Naive thymus-derived CD8-positive, alpha-beta T cell (primary cell): Measurements from ENCODE around the gene S100A7A. TPM values are rescaled to one million over a fixed set of nuclear protein-coding genes. Genes with fewer than 3 reads are reported as not detected.

Experiments
- ATAC-seq, 2 donors: fragments of 150-1000 bp; cut with Tn5 transposase in 1 of 2; sonication (Bioruptor Pico), chemical (Tn5 transposase) in 1 of 2; 1 replicate in 1 of 2; 2 replicates in 1 of 2; pipeline ENCODE4 v1.10.0; 2021; ENCODE audit warnings: mild to moderate bottlenecking in 2 of 2, moderate library complexity in 2 of 2
- POLR2A ChIA-PET: fragments of 350-600 bp; sonication (Branson Sonifier 250); formaldehyde crosslinking; loops from one replicate; lab custom pipeline; 2021; ENCODE audit warnings: antibody characterized with exemption; lab: Charles Lee
- DNase-seq, 10 donors: peaks; one replicate each; pipeline versions ENCODE4 v3.0.0 to v3.0.0-alpha.2; 2020 to 2022
- H3K27ac Mint-ChIP-seq, 10 donors: one replicate each; pipeline ENCODE4 v1.8.0; 2020 to 2022; ENCODE audit warnings: mild to moderate bottlenecking in 10 of 10, mixed read lengths in 10 of 10, moderate library complexity in 4 of 10, inconsistent platforms in 1 of 10
- H3K27me3 Mint-ChIP-seq, 5 donors: one replicate each; pipeline ENCODE4 v1.8.0; 2021 to 2022; ENCODE audit warnings: mixed read lengths in 5 of 5
- H3K36me3 Mint-ChIP-seq, 3 donors: one replicate each; pipeline ENCODE4 v1.8.0; 2020 to 2022; ENCODE audit warnings: mixed read lengths in 3 of 3, mild to moderate bottlenecking in 2 of 3, inconsistent platforms in 1 of 3
- H3K4me1 Mint-ChIP-seq, 4 donors: one replicate each; pipeline ENCODE4 v1.8.0; 2021 to 2022; ENCODE audit warnings: mixed read lengths in 4 of 4
- H3K4me3 Mint-ChIP-seq, 10 donors: one replicate each; pipeline ENCODE4 v1.8.0; 2020 to 2022; ENCODE audit warnings: mild to moderate bottlenecking in 10 of 10, mixed read lengths in 10 of 10, moderate library complexity in 6 of 10, inconsistent platforms in 1 of 10
- H3K9me3 Mint-ChIP-seq, 9 donors: one replicate each; pipeline ENCODE4 v1.8.0; 2020 to 2022; ENCODE audit warnings: mixed read lengths in 9 of 9, mild to moderate bottlenecking in 3 of 9, inconsistent platforms in 1 of 9, moderate library complexity in 1 of 9
- polyA plus RNA-seq, 3 donors: library from polyadenylated mRNA; unstranded; fragments of 300-500 nt; fragmentation: Illumina TruSeq; gene quantifications; one replicate each; pipeline ENCODE4 v1.2.3, GENCODE V29; 2021
- total RNA-seq, 8 experiments: library from RNA in 2 of 8; stranded (reverse) in 2 of 8; gene quantifications; one replicate each; pipeline ENCODE4 v1.2.3 and lab custom pipeline; 2021 to 2026

S100A7A gene
- total RNA-seq (not detected), polyA plus RNA-seq (not detected), total RNA-seq (lab: John Stamatoyannopoulos, UW) (0 reads per million in 6 experiments)

DNA sequence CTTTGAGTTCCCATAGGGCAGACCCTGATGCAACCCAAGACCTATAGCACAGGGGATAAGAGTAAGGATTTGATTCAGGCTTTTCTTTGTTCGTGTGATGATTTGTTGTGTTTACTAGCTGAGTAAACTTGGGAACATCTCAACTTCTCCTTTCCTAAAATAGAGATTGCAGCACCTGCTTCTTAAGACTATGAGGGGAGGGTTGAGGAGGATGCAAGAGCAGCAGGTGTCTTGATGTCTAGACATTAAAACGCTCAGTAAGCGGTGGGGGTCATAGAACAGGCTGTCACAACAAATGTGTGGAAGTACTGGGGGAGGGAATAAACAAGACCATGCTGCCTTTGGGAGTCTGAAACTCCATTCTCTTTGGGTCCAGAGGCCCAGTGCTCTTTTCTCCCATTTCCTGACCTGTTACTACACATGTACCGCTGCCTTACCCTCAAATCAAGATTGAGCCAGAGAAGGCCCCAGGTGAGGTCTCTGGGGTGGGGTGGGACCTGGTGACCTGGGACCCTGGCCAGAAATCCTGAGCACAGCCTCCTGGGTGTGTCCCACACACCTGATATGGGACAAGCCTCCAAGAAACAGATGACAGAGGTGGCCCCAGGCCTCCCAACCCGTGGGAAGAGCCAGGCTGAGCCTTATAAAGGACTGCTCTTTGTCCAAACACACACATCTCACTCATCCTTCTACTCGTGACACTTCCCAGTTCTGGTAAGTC is at the start of gene S100A7A:
S100A7A (plus strand) TSS at position 671 of the 721 bp plus-strand sequence. CDS start 1,563 bp downstream, outside the sequence.
- ATAC-seq: no peak
- Mint-ChIP-seq H3K27ac (no peak within 1 kb of the TSS), H3K4me1 (no peaks in the 10 kb centered on the region), H3K4me3 (no peak within 1 kb of the TSS), H3K9me3 (peaks cover 0 to 20% (median 6%) of the 10 kb centered on the region in 9 donors), H3K27me3 (peaks cover 17 to 42% (median 36%) of the 10 kb centered on the region in 5 donors), H3K36me3 (peaks cover 0 to 3% (median 0%) of the 10 kb centered on the region in 3 donors)
- no peak for DNase-seq
- POLR2A ChIA-PET: no interaction called here

DNA sequence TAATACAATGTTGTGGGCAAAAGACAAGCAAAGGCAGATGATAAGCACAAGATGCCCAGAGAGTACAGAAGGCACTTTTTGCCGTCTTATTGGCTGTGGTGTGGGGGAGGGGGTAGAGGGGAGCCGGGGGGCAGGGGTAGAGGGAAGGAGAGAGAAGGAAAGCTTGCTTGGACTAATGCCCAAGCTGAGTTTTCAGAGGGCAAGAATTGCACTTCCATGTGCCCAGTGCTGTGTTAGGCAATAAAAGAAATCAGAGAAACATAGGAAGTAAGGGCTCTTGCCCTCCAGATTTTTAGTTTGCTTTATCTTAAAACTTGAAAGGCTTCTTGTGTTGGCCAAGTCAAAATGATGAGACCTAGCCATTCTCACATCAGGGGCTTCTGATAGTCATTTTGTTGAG is 49.2 kb upstream of the S100A7A start:
- ATAC-seq: no peak
- peaks cover 0 to 2% (median 0%) of the 10 kb centered on the region in 9 donors for H3K9me3 Mint-ChIP-seq
- peaks cover 7 to 19% (median 10%) of the 10 kb centered on the region in 5 donors for H3K27me3 Mint-ChIP-seq
- no peaks in the 10 kb centered on the region for H3K36me3 Mint-ChIP-seq
- H3K4me3 Mint-ChIP-seq: no peak overlapping the region
- no peaks in the 10 kb centered on the region for H3K4me1 Mint-ChIP-seq
- no peak overlapping the region for H3K27ac Mint-ChIP-seq
- POLR2A ChIA-PET: no interaction called here
- no peak for DNase-seq

DNA sequence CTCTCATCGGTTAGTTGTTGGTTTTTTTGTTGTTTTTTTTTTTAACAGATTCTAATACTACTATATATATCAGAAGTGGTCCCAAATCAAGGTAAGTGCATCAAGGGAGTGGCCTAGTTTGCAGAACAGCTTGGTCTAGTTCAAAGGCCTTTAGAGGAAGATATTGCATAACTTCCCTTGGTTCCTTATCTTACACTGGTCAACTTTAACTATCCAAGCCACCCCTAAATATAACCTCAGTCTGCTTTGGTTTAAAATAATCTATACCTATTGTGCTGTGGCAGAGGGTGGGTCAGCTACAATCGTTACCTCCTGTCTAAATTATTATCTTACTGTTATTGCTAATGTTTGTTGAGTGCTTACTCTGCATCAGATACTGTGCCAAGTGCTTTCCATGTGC is 47.8 kb upstream of the S100A7A start:
- H3K27ac Mint-ChIP-seq: no peak overlapping the region
- no peaks in the 10 kb centered on the region for H3K4me1 Mint-ChIP-seq
- POLR2A ChIA-PET: no interaction called here
- peaks cover 6 to 19% (median 9%) of the 10 kb centered on the region in 5 donors for H3K27me3 Mint-ChIP-seq
- no peaks in the 10 kb centered on the region for H3K36me3 Mint-ChIP-seq
- DNase-seq (no peak), ATAC-seq (no peak)
- no peak overlapping the region for H3K4me3 Mint-ChIP-seq
- peaks cover 0 to 2% (median 0%) of the 10 kb centered on the region in 9 donors for H3K9me3 Mint-ChIP-seq

DNA sequence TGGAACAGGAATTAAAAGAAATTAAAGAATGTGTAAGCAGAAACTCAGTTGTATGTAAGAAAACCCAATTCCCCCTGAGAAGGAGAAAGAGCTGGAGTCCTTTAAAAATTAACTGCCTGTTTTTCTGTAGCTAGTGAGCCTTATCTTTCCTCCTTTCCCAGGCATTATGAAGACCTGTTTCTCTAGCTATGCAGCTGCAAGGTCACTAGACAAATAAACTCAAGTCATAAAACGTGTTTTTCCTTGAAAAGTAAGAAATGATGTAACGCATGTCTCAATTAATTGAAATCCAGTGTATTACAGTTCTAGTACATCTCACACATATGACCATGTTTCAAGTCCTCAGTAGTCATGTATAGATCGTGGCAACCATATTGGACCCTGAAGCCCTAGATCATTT is 46.2 kb upstream of the S100A7A start:
- H3K36me3 Mint-ChIP-seq: no peaks in the 10 kb centered on the region
- peaks cover 0 to 2% (median 0%) of the 10 kb centered on the region in 9 donors for H3K9me3 Mint-ChIP-seq
- peaks cover 2 to 14% (median 9%) of the 10 kb centered on the region in 5 donors for H3K27me3 Mint-ChIP-seq
- no peak for ATAC-seq
- no peaks in the 10 kb centered on the region for H3K4me1 Mint-ChIP-seq
- no peak for DNase-seq
- no peak overlapping the region for H3K4me3 Mint-ChIP-seq
- POLR2A ChIA-PET: no interaction called here
- no peak overlapping the region for H3K27ac Mint-ChIP-seq

DNA sequence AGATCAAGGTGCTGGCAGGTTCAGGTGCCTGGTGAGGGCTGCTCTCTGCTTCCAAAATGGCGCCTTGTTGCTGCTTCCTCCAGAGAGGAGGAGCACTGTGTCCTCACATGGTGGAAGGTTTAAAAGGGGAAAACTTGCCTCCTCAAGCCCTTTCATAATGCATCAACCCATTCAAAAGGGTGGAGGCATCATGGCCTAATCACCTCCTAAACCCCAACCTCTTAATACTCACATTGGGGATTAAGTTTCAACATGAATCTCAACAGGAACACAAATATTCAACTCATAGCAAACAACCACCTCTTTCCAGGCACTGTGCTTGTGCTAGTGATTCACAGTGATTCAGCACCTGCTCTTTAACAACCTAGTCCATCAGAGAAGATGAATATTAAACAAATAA is 45.1 kb upstream of the S100A7A start:
- no peaks in the 10 kb centered on the region for H3K36me3 Mint-ChIP-seq
- H3K4me1 Mint-ChIP-seq: peaks cover 0 to 2% (median 0%) of the 10 kb centered on the region in 4 donors
- ATAC-seq (no peak), DNase-seq (no peak)
- no peak overlapping the region for H3K27ac Mint-ChIP-seq
- H3K27me3 Mint-ChIP-seq: peaks cover 2 to 17% (median 10%) of the 10 kb centered on the region in 5 donors
- no peak overlapping the region for H3K4me3 Mint-ChIP-seq
- POLR2A ChIA-PET: no interaction called here
- H3K9me3 Mint-ChIP-seq: peaks cover 0 to 2% (median 0%) of the 10 kb centered on the region in 9 donors

DNA sequence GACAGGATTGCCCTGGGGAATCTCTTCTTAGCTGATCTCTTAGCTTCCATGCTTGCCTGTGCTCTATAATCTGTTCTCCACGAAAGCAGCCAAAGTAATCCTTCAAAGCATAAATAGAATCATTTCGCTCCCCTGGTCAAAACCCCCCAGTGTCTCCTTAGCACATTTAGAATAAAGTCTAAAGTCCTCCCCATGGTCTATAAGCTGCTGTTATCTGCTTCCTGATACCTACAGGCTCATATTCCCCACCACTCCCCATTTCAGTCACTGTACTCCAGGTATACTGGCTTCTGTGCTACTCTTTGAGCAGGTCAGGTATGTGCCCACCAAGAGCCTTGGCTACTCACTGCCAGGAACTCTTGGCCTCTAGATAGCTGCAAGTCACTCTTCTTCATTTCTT is 43.7 kb upstream of the S100A7A start:
- no peak overlapping the region for H3K4me3 Mint-ChIP-seq
- H3K36me3 Mint-ChIP-seq: no peaks in the 10 kb centered on the region

DNA sequence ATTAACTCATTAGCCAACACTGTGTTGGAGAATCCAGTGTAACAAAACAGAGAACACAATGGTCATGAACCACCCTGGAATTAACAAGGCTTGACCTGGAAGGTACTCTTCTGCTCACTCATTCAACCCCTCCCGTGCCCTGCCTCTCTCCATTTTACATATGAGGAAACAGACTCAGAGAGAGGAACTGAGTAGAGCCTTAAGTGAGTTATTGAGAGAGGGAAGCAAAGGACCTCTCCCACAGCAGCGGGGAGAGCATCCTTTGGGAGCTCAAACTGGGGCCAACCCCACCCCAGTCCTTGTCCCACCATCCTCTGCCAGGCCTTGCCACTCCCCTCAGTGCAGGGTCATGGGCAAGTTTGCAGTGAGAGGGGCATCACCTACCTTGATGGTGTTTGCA is 42.2 kb upstream of the S100A7A start:
- Mint-ChIP-seq H3K4me1 (peaks cover 0 to 2% (median 0%) of the 10 kb centered on the region in 4 donors), H3K9me3 (peaks cover 0 to 5% (median 0%) of the 10 kb centered on the region in 9 donors), H3K27me3 (peaks cover 9 to 34% (median 25%) of the 10 kb centered on the region in 5 donors), H3K27ac (no peak overlapping the region), H3K4me3 (no peak overlapping the region), H3K36me3 (no peaks in the 10 kb centered on the region)
- DNase-seq: no peak
- no peak for ATAC-seq
- POLR2A ChIA-PET: no interaction called here

More for the DNA sequence above, 43.7 kb upstream of the S100A7A start:
- DNase-seq (no peak), ATAC-seq (no peak)
- Mint-ChIP-seq H3K9me3 (peaks cover 0 to 5% (median 0%) of the 10 kb centered on the region in 9 donors), H3K27ac (no peak overlapping the region), H3K4me1 (peaks cover 0 to 2% (median 0%) of the 10 kb centered on the region in 4 donors), H3K27me3 (peaks cover 5 to 25% (median 23%) of the 10 kb centered on the region in 5 donors)
- POLR2A ChIA-PET: no interaction called here

DNA sequence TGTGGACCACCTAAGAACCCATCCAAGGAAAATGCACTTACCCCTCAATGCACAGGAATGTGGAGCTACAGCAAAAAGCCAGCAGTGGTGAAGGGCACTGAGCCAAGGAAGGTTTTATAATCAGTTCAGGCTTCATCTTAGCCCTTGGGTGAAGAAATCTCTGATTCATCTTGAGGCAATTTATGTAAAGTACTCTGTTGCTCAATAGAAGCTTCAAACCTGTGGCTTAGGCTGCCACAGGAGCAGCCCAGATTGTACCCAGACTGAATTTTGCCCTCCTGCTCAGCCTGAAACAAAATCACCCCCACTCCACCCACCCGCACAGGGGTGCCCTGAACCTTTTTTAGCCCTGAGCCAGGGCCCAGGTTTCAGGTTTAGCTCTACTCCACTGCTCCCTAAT is 40.8 kb upstream of the S100A7A start, which contains the start of gene S100A12:
S100A12 (minus strand) TSS at position 111 of the 400 bp plus-strand sequence. CDS start 1,029 bp downstream, outside the sequence.
- H3K36me3 Mint-ChIP-seq: peaks cover 0 to 5% (median 2%) of the 10 kb centered on the region in 3 donors
- ATAC-seq (no peak), DNase-seq (no peak)
- H3K4me1 Mint-ChIP-seq: peaks cover 0 to 2% (median 0%) of the 10 kb centered on the region in 4 donors
- H3K4me3 Mint-ChIP-seq: no peak within 1 kb of the TSS
- no peak within 1 kb of the TSS for H3K27ac Mint-ChIP-seq
- POLR2A ChIA-PET: no interaction called here
- peaks cover 10 to 37% (median 25%) of the 10 kb centered on the region in 5 donors for H3K27me3 Mint-ChIP-seq
- peaks cover 0 to 5% (median 0%) of the 10 kb centered on the region in 9 donors for H3K9me3 Mint-ChIP-seq

DNA sequence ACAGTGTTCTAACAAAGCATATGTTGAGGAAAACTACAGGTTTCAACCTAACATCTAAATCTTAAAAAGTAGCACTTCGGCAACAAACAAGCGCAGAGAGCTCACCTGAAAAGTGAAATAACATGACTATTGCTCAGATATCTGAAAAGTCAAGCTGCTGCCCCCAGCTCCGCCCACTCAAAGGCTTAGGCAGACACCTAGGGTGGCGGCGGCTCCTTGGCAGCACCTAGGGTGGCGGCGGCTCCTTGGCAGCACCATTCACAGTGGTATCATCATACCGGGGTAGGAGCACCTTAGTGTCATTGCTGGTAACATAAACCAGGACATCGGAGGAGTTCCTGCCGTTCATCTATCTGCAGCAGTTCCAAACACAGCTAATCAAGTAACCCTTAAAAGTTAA is 36.7 kb upstream of the S100A7A start:
- no peak overlapping the region for H3K4me3 Mint-ChIP-seq
- peaks cover 0 to 2% (median 0%) of the 10 kb centered on the region in 4 donors for H3K4me1 Mint-ChIP-seq
- no peak overlapping the region for H3K27ac Mint-ChIP-seq
- POLR2A ChIA-PET: no interaction called here
- peaks cover 12 to 43% (median 25%) of the 10 kb centered on the region in 5 donors for H3K27me3 Mint-ChIP-seq
- H3K9me3 Mint-ChIP-seq: peaks cover 0 to 29% (median 16%) of the 10 kb centered on the region in 9 donors
- DNase-seq: no peak
- no peak for ATAC-seq
- H3K36me3 Mint-ChIP-seq: peaks cover 2 to 19% (median 6%) of the 10 kb centered on the region in 3 donors

DNA sequence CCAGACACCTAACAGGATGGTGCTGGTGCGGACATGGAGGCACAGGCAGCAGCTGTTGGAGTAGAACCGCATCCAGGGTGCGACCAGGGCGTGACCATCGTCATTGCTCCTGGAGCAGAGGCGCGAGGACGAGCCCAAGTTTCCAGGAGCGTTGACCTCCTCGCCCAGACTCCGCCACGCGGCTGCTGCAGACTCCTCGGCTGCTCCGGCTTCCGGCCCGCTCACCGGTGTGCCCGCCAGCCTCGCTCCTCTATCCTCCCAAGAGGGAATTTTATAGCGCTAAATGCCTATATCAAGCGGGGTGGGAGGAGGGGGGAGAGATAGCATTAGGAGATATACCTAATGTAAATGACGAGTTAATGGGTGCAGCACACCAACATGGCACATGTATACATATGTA is 35.6 kb upstream of the S100A7A start:
- H3K4me1 Mint-ChIP-seq: peaks cover 0 to 1% (median 0%) of the 10 kb centered on the region in 4 donors
- ATAC-seq: no peak
- peaks cover 12 to 43% (median 25%) of the 10 kb centered on the region in 5 donors for H3K27me3 Mint-ChIP-seq
- H3K4me3 Mint-ChIP-seq: no peak overlapping the region
- peaks cover 0 to 29% (median 16%) of the 10 kb centered on the region in 9 donors for H3K9me3 Mint-ChIP-seq
- peaks cover 2 to 19% (median 6%) of the 10 kb centered on the region in 3 donors for H3K36me3 Mint-ChIP-seq
- H3K27ac Mint-ChIP-seq: no peak overlapping the region
- POLR2A ChIA-PET: no interaction called here
- no peak for DNase-seq

DNA sequence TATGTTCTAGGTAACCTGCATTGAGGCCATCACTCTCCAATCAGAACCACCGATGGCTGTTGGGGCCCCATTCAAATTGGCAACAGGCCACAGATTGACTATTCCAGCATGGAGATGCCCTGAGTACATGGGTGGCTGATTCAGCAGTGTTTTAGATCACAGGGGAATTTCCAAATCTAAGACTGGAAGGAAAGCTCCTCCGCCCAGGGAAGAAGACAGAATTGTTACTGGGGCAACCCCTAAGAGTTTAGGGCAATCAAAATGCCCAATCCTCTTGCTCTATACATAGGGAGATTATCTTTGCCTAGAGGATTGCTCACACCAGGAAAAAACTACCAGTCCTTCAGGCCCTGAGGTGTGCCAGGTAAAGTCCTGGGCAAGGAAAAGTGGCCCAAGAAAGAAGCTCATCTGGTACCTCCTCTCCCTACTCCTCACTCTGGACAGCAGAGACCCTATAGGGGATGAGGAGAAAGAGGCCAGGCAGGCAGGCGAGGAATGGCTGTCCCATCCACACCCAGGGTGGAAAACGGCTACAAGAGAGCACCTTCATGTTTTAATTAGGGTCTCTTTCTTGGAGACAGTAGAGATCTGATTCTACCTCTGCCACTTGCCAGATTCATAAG is 31.3 kb upstream of the S100A7A start:
- ATAC-seq (no peak), DNase-seq (no peak)
- Mint-ChIP-seq H3K36me3 (peaks cover 0 to 14% (median 6%) of the 10 kb centered on the region in 3 donors), H3K27me3 (peaks cover 2 to 25% (median 14%) of the 10 kb centered on the region in 5 donors), H3K9me3 (peaks cover 0 to 24% (median 16%) of the 10 kb centered on the region in 9 donors), H3K4me1 (peaks cover 0 to 5% (median 3%) of the 10 kb centered on the region in 4 donors), H3K27ac (no peak overlapping the region), H3K4me3 (no peak overlapping the region)
- POLR2A ChIA-PET: no interaction called here

DNA sequence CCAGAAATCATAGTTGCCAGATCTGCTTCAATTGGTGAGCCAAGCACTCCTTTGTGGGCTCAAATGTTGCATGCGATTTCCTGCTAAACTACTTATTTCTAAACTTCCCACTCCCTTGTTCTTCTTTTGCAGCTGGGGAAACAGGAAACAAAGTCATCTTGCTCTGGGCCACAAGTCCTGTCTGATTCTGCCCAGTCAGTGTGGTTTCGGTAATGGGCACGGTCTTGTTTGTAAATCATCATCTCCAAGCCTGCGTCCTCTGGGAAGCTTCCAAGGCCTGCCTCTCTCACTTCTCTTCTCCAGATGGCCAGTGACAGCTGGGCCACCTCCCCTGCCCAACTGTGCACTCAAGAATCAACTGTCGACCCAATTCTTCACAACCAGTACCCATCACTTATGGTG is 29.8 kb upstream of the S100A7A start:
- Mint-ChIP-seq H3K9me3 (peaks cover 0 to 17% (median 8%) of the 10 kb centered on the region in 9 donors), H3K4me3 (no peak overlapping the region), H3K36me3 (peaks cover 0 to 7% (median 6%) of the 10 kb centered on the region in 3 donors), H3K4me1 (peaks cover 0 to 5% (median 3%) of the 10 kb centered on the region in 4 donors), H3K27me3 (peaks cover 0 to 29% (median 12%) of the 10 kb centered on the region in 5 donors), H3K27ac (no peak overlapping the region)
- ATAC-seq (no peak), DNase-seq (no peak)
- POLR2A ChIA-PET: no interaction called here

DNA sequence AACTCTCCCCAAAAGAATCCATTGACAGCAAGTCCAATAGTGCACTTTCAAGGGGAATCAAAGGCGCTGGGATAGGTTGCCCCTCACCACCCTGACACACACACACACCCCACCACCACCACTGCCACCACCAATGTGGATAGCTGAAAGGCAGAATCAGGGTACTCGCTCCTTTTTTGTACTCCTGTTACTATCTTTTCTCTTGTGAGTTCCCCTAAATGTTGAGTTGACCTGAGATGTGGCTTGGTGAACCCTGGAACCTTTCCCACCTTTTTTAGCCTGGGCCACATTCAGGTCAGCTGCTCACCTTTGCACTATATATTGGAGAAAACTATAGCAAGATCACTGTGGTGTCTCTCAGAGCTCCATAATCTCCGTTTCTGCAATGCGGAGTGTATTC is 29.3 kb upstream of the S100A7A start:
- no peak for DNase-seq
- Mint-ChIP-seq H3K9me3 (peaks cover 0 to 12% (median 4%) of the 10 kb centered on the region in 9 donors), H3K4me3 (no peak overlapping the region), H3K4me1 (peaks cover 0 to 5% (median 3%) of the 10 kb centered on the region in 4 donors), H3K36me3 (peaks cover 0 to 2% (median 1%) of the 10 kb centered on the region in 3 donors), H3K27ac (no peak overlapping the region), H3K27me3 (peaks cover 0 to 28% (median 10%) of the 10 kb centered on the region in 5 donors)
- POLR2A ChIA-PET: no interaction called here
- no peak for ATAC-seq
